NCI-H2196 (cell line): ENCODE results near the gene LONRF2.

ENCODE experiments used
- DNase-seq: peaks from one replicate; lab custom pipeline; 2025; ENCODE audit not compliant: unreplicated experiment; lab: John Stamatoyannopoulos, UW

The LONRF2 gene

GRCh38 chr2:100301881-100302584 lies 20.3 kb downstream of the LONRF2 start:
- DNase-seq: no peak

- DNase-seq: no peak
These were observed 22.8 kb downstream of the LONRF2 start for GRCh38 chr2:100299548-100299947.

- DNase-seq: no peak
These were observed 24.8 kb downstream of the LONRF2 start for GRCh38 chr2:100297511-100297910.

- no peak for DNase-seq
These were observed 28.2 kb downstream of the LONRF2 start for GRCh38 chr2:100294162-100294497.

GRCh38 chr2:100293341-100294161 lies 28.8 kb downstream of the LONRF2 start:
- no peak for DNase-seq

- peak; percentile 46 for DNase-seq
These were observed 30.2 kb downstream of the LONRF2 start for GRCh38 chr2:100292022-100292580.

- DNase-seq: peak; percentile 58
These were observed 30.9 kb downstream of the LONRF2 start for GRCh38 chr2:100291152-100291970.

GRCh38 chr2:100290718-100291151 lies 31.6 kb downstream of the LONRF2 start:
- no peak for DNase-seq

- DNase-seq: no peak
These were observed 33.3 kb downstream of the LONRF2 start for GRCh38 chr2:100289020-100289419.

- DNase-seq: no peak
These were observed 36.0 kb downstream of the LONRF2 start for GRCh38 chr2:100286318-100286717.

GRCh38 chr2:100285691-100286090 lies 36.6 kb downstream of the LONRF2 start:
- DNase-seq: no peak

GRCh38 chr2:100285011-100285410 lies 37.3 kb downstream of the LONRF2 start:
- DNase-seq: no peak

GRCh38 chr2:100283724-100284501 lies 38.4 kb downstream of the LONRF2 start:
- no peak for DNase-seq

GRCh38 chr2:100281521-100282438 lies 40.5 kb downstream of the LONRF2 start:
- DNase-seq: no peak

GRCh38 chr2:100279586-100280534 lies 42.4 kb downstream of the LONRF2 start:
- no peak for DNase-seq

- DNase-seq: no peak
These were observed 43.3 kb downstream of the LONRF2 start for GRCh38 chr2:100278986-100279385.

- no peak for DNase-seq
These were observed 43.8 kb downstream of the LONRF2 start for GRCh38 chr2:100278501-100278900.

GRCh38 chr2:100277540-100278207 lies 44.6 kb downstream of the LONRF2 start:
- DNase-seq: no peak
